HuH-7.5 (cell line): ENCODE measurements around the gene CLDN22.

Experiments
- DNase-seq: peaks from one replicate; pipeline ENCODE4 v3.0.0; 2011; ENCODE audit warnings: low spot score

CLDN22 gene

DNA sequence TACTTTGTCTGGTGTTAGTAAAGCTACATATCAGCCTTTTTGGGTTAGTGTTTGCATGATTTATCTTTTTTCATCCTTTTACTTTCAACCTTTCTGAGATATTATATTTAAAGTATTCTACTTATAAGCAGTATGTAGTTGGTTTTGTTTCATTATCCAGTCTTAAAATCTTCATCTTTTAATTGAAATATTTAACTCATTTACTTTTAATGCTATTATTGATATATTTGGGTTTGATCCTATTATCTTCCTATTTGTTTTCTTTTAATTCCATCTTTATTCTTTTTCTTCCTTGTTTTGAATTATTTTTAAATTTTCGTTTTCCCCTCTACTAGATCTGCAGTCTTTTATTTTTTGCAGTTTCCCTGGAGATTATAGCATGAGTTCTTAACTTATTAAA, 44.0 kb downstream of the CLDN22 start:
- no peak for DNase-seq

DNA sequence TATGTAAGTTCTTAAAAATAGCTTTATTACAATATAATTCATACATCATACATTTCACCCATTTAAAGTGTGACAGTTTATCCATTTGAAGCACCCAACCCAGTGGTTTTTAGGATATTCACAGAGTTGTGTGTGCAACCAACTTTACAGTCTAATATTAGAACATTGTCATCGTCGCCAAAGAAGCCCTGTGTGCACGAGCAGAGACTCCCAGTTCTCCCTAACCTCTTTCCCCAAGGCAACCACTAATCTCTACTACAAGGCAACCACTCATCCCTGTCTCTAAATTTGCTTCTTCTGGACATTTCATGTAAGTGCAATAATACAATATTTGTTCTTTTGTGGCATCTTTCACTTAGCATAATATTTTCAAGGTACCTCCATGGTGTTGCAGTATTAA, 47.7 kb downstream of the CLDN22 start:
- DNase-seq = no peak

DNA sequence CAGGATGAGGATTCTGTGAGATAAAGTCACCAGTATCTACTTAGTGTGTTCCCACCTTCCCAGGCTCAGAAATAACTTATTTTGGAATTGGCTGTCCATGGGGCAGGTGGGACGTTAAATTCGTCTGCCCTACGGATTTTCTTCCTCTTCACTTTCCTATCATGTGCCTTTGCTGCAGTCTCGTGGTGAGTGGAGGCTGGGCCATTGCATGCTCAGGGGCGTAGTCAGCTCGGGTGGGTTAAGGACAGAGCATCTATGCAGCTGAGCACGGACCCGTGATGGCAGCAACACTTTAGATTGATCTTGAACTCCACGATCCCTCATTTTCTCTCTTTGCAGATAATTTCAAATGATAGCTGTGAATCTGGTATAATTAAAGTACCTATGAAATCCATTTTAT, 51.5 kb downstream of the CLDN22 start:
- DNase-seq = no peak
